Subcutaneous adipose tissue (tissue), 4 donors: Measurements from ENCODE around the gene GSTM2. TPM values are rescaled to one million over a fixed set of nuclear protein-coding genes. Genes with fewer than 3 reads are reported as not detected.

Experiments used
- total RNA-seq, 4 donors: library from RNA; depleted of rRNA; stranded (reverse); fragments of >200 nt; gene quantifications; one replicate each; pipeline ENCODE4 v1.1.0, GENCODE V29; 2016
- TF ChIP-seq, protein P1 (sequence below): fragments of 450-650 bp; IDR thresholded peaks from one replicate; pipeline ENCODE4 v1.5.1; 2016; ENCODE audit warnings: low read depth, mild to moderate bottlenecking, control low read depth, antibody characterized with exemption, moderate library complexity

Gene GSTM2
- total RNA-seq, 4 donors from 2014 or later, result 38.0 to 87.8 (median 58.4) TPM

DNA sequence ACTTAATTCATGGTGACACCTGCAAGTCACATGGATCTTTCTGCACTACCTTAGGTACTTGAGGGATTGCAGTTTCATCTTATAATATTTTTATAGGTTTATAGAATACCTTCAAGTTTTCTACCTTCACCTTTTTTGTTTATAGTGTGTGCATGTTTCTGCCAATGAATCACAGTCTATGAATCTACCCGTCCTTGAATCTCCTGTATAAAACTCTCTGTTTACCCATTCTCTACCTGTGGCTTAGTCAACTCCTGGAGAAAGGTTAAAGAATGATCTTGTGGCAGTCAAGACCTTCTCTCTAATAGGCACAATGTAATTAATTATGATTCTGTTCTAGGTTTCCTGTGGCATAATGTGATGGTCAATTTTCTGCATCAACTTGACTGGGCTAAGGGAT is 3.2 kb upstream of the GSTM2 start:
- TF ChIP-seq, protein P1, sequence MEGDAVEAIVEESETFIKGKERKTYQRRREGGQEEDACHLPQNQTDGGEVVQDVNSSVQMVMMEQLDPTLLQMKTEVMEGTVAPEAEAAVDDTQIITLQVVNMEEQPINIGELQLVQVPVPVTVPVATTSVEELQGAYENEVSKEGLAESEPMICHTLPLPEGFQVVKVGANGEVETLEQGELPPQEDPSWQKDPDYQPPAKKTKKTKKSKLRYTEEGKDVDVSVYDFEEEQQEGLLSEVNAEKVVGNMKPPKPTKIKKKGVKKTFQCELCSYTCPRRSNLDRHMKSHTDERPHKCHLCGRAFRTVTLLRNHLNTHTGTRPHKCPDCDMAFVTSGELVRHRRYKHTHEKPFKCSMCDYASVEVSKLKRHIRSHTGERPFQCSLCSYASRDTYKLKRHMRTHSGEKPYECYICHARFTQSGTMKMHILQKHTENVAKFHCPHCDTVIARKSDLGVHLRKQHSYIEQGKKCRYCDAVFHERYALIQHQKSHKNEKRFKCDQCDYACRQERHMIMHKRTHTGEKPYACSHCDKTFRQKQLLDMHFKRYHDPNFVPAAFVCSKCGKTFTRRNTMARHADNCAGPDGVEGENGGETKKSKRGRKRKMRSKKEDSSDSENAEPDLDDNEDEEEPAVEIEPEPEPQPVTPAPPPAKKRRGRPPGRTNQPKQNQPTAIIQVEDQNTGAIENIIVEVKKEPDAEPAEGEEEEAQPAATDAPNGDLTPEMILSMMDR, result no peak

DNA sequence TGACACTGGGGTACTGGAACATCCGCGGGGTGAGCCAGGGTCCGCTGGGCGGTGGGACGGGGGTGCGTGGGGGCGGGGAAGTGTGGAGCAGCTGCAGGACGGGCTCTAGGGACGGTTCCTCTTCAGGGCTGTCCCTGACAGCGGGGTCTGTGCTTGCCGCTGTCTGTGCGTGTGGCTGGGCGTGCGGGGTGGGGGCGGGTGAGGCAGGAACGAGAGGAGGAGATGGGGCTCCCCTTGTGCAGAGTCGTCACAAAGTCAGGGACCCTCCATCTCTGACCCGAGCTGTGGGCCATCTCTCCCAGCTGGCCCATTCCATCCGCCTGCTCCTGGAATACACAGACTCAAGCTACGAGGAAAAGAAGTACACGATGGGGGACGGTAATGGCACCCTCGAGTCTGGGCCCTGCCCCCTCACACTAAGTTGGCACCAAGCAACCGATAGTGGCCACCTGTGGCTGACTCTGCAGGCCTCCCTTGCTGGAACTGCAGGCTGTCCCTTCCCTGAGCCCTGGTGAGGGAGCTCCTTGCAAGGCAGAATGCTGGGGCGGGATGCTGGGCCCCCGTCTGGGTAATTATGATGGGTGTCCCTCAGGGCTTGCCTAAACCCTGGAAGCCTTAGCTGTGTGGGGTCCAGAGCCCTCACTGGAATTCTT is 392 bp downstream of the GSTM2 start:
- TF ChIP-seq, protein P1, result no peak

DNA sequence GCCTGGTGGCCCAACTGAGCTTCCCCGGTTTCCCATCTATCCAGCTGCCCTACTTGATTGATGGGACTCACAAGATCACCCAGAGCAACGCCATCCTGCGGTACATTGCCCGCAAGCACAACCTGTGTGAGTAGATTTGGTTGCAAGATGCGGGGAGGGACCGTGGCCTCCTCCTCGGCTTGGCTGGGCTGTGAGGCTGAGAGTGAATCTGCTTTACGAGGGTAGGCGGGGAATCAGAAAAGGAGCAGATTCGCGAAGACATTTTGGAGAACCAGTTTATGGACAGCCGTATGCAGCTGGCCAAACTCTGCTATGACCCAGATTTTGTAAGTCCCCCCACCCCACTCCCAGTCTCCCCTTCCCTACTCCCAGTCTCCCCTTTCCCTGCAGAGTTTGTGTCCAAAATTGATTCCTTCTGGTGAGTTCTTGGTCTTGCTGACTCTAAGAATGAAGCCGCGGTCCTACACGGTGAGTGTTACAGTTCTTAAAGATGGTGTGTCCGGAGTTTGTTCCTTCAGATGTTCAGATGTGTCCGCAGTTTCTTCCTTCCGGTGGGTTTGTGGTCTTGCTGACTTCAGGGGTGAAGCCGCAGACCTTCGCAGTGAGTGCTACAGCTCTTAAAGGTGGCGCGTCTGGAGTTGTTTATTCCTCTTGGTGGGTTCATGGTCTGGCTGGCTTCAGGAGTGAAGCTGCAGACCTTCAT is 1.5 kb downstream of the GSTM2 start:
- TF ChIP-seq, protein P1, result no peak

DNA sequence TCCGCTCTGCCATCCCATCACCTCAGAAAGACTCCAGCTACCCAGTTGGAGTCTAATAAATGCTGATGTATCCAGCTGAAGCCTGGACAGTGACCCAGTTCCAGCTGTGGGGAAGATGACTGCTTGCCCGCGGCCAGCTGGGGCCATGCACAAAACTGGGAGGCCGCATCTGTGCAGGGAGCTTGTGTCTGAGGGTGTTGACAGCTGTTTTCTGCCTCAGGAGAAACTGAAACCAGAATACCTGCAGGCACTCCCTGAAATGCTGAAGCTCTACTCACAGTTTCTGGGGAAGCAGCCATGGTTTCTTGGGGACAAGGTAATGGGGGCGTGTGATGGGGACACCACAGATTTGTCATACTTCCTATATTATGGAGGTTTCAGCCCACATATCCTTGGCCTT is 3.2 kb downstream of the GSTM2 start:
- TF ChIP-seq, protein P1, result no peak

DNA sequence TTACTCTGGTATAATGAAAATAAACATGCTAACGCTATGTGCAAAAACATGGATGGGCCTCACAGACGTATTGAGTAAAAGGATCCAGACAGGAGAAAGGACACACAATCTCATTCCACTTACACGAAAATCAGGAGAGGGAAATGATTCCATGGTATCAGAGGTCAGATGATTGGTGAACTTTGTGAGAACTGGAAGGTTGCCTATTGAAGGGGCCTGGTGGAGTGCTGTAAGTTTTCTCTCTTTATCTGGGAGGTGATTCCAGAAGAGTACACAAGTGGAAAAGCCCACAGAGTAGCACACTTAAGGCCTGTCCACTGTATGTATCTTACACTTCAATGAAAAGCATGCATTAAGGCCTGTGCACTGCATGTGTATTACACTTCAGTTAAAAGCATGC is 9.6 kb downstream of the GSTM2 start:
- TF ChIP-seq, protein P1, result no peak

DNA sequence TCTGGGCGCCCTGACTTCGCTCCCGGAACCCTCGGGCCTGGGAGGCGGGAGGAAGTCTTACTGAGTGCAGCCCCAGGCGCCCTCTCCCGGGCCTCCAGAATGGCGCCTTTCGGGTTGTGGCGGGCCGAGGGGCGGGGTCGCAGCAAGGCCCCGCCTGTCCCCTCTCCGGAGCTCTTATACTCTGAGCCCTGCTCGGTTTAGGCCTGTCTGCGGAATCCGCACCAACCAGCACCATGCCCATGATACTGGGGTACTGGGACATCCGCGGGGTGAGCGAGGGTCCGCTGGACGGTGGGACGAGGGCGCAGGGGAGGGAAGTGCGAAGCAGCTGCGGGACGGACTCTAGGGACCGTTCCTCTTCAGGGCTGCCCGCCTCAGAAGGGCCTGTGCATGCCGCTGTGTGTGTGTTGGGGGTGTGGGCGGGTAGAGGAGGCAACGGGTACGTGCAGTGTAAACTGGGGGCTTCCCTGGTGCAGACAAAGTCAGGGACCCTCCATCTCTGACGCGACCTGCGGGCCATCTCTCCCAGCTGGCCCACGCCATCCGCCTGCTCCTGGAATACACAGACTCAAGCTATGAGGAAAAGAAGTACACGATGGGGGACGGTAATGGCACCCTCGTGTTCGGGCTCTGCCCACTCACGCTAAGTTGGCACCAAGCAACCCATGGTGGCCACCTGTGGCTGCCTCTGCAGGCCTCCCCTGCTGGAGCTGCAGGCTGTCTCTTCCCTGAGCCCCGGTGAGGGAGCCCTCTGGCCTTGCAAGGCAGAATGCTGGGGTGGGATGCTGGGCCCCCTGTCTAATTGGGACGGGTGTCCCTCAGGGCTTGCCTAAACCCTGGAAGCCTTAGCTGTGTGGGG is 20.0 kb downstream of the GSTM2 start, which contains the start of gene GSTM1:
GSTM1 (plus strand) TSS at position 177 of the 859 bp plus-strand sequence; CDS start at position 234, 57 bp downstream.
- TF ChIP-seq, protein P1, result no peak

DNA sequence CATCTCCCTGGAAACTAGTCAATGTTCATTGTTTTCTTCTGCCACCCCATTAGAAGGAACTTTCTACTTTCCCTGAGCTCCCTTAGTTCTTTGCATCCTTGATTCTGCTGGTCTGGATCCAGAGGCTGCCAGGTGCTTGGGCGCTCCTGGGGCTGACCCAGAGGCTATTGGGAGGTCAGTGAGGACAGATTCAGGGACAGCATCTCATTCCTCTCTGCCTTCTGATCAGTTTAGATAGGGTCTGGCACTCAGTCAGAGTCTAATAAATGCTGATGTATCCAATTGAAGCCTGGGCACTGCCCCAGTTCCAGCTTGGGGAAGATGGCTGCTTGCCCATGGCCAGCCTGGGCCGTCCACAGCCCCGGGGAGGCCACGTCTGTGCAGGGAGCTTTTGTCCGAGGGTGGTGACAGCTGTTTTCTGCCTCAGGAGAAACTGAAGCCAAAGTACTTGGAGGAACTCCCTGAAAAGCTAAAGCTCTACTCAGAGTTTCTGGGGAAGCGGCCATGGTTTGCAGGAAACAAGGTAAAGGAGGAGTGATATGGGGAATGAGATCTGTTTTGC is 22.1 kb downstream of the GSTM2 start:
- TF ChIP-seq, protein P1, result no peak
